A673 (cell line): ENCODE results near the gene ATP13A4.

Experiments used
- CTCF ChIP-seq: fragments of 300-800, 200-600 bp; sonication (generic); conservative IDR thresholded peaks from 2 replicates; pipeline ENCODE4 v1.5.1; 2017; ENCODE audit warnings: low read depth, mild to moderate bottlenecking, antibody characterized with exemption, low read length, moderate library complexity, mixed read lengths
- EZH2 ChIP-seq: fragments of 200-600 bp; sonication (generic); IDR thresholded peaks from 2 replicates; pipeline ENCODE4 v1.6.1; 2017; ENCODE audit warnings: borderline replicate concordance, low read depth, mild to moderate bottlenecking, mixed read lengths, antibody characterized with exemption, low read length; ENCODE audit not compliant: poor library complexity, severe bottlenecking

- TF ChIP-seq CTCF: no peak
- no peak for TF ChIP-seq EZH2
These were observed 10.4 kb downstream of the ATP13A4 start for GRCh38 chr3:193544289-193544688.
